NCI-H69 (cell line): Measurements from ENCODE around the gene RCSD1.
A peak's percentile ranks its signal among the peaks of the same experiment; 100 is the strongest.

Experiments
- DNase-seq: peaks from one replicate; lab custom pipeline; 2025; lab: John Stamatoyannopoulos, UW

Gene RCSD1

GRCh38 chr1:167693425-167694045 lies 63.5 kb downstream of the RCSD1 start:
- DNase-seq: no peak

GRCh38 chr1:167694691-167695090 lies 64.7 kb downstream of the RCSD1 start:
- DNase-seq: no peak

DNA sequence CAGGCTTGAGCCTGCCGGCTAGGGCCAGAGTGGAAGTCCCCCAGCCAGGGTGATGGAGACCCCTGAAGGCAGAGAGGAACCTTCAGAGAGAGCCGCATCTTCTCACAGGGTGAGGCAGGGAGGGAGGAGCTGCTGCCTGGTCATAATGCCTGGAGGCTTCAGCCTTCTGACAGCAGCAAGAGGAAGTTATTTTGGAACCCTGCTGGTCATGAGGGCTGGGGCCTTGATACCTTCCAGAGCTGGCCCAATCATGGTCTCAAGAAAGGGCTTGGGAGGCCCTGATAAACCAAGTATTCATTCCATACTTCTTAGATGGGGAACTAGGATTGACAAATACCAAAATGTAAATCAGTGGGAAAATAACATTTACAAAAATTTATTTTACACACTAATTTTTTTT lies 65.1 kb downstream of the RCSD1 start:
- peak; percentile 17 for DNase-seq

DNA sequence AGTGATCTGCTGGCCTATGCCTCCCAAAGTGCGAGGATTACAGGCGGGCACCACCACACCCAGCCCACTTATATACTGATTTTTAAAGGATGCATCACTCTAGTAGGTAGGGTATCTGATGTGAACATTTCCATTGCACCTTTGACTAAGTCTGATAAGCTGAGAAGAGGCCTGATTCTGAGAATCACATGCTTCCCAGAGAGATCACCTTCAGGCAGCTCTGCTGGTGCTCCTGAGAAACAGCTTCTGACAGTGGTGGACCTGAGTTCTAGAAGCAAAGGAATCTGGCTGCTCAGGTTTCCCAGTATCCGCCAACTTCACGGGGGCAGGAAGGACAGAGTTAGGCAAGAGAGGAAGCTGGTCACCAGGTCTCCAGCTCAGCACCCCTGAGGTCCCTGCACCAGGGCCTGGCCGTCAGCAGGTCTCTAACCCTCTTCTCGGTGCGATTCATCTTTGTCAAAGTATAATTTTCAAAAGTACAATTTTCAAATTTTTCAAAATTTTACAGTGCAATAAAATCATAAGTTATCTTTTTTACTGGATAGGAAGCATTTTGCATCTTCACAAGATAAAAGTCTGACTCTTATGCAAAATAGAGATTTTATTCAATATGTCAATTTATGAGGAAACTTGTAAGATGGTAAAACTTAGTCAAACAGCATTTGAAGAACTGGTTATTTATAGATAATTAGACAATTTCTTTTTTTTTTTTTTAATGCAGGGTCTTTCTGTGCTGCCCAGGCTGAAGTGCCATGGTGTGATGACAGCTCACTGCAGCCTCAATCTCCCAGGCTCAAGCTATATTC lies 65.9 kb downstream of the RCSD1 start:
- no peak for DNase-seq

- DNase-seq: peak; percentile 24
These were observed 67.7 kb downstream of the RCSD1 start for GRCh38 chr1:167697667-167698141.

DNA sequence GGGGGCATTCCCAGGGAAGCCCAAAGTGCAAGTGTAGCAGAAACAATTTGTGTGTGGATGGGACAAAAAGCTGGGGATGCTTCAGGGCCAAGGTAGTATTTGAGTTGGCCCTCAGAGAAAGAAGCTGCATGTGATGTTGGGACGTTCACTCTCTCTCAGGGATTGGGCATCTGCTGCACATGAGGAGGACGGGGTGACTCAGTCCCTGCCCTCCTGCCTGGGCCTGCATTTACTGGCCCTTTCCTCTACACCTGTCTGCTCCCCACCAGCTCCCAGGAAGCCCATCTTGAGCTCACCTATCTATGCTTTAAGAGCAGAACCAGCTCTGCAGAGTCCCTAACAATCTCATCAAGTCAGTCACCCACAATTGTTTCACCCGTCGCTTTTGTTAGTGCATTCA lies 68.3 kb downstream of the RCSD1 start:
- DNase-seq: no peak

DNA sequence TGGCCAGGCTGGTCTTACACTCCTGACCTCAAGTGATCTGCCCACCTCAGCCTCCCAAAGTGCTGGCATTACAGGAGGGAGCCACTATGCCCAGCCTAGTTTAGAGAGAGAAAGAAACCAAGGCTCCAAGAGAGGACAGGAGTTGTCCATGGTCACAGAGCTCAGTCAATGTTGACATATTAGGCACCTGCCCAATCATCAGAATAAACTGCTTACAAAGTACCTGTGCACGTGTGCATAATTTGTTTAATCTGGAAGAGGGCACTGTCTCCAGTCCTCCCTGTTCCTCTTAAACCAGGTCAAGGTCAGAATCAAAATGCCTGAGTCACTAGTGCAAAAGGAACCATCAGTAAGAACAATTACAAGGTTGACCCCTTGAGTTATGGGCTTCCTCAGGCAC lies 71.5 kb downstream of the RCSD1 start:
- no peak for DNase-seq

GRCh38 chr1:167703557-167703956 lies 73.5 kb downstream of the RCSD1 start:
- DNase-seq: no peak

DNA sequence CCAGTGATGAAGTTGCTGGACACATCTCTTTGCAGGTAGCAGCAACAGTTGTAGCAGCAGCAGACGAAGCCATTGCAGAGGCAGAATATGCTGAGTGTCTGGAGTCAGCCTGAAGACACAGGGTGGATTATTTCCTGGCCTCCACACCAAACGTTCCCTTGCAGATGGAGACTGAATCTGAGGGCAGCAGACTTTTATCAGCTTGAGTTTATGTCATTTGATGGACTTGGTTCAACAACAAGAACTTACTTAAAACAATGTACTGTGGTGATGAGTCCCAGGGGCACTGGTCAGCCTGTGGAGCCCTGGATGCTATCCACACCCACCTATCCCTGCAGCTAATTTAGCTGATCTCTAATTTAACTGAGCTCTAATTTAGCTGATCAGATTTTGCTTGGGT lies 74.7 kb downstream of the RCSD1 start:
- DNase-seq: no peak

- DNase-seq: peak; percentile 37
These were observed 75.2 kb downstream of the RCSD1 start for GRCh38 chr1:167705250-167705649.

- no peak for DNase-seq
These were observed 76.3 kb downstream of the RCSD1 start for GRCh38 chr1:167706363-167706762.

GRCh38 chr1:167706931-167707877 lies 77.2 kb downstream of the RCSD1 start:
- DNase-seq: no peak

GRCh38 chr1:167707942-167708341 lies 77.9 kb downstream of the RCSD1 start:
- no peak for DNase-seq

DNA sequence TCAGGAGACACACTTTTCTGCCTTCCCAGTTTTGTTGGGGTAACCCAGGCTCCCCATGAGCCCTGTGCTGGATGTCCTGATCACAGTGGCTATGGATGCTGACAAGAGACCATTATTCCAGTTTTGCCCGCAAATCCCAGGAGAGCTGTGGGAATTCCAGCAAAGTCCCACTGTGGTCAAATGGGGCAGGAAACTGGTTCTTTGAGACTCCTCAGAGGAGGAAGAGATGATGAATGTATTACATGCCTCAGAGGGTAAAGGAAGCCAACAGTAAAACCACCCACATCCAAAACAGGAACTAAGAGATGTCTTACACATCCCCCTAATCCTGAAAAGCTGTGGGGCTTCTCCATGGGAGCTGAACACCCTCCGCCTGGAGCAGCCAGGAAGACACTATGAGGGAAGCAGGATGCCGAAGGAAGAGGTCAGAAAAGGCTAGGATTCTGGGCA lies 78.9 kb downstream of the RCSD1 start:
- DNase-seq: no peak

DNA sequence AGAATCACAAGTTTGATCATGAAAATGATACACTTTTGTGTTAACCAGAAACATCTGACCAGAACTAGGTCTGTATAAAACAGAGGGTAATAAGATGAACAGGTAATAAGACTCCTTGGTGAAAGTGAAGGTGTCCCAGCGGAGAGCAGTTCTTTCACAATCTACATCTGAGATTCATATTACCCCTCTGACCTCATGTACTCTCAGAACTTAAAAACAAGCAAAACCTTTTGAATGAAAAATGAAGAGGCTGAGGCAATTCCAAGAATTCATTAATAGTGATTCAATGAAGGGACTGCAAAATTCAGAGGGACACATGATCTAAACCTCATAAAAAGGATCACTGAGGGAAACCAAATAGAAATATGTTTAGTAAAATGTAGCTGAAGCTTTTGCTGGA lies 80.8 kb downstream of the RCSD1 start:
- DNase-seq: no peak

- DNase-seq: no peak
These were observed 81.8 kb downstream of the RCSD1 start for GRCh38 chr1:167711797-167712196.

GRCh38 chr1:167713330-167714081 lies 83.5 kb downstream of the RCSD1 start:
- peak; percentile 57 for DNase-seq

DNA sequence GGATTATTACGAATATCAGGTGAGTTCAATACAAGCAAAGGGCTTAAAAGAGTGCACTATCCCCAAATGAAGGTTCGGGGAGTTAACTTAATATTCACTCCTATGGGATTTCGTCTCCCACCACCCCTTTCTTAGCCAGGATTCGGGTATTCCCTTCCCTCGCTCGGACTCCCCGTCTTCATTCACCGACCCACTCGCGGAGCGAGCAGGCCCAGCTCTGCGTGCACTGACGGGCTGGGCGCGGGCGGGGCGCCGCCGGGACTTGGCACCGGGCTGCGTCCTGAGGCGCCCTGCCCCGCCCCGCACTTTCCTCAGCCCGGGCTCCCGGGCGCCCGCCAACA lies 84.0 kb downstream of the RCSD1 start:
- no peak for DNase-seq

DNA sequence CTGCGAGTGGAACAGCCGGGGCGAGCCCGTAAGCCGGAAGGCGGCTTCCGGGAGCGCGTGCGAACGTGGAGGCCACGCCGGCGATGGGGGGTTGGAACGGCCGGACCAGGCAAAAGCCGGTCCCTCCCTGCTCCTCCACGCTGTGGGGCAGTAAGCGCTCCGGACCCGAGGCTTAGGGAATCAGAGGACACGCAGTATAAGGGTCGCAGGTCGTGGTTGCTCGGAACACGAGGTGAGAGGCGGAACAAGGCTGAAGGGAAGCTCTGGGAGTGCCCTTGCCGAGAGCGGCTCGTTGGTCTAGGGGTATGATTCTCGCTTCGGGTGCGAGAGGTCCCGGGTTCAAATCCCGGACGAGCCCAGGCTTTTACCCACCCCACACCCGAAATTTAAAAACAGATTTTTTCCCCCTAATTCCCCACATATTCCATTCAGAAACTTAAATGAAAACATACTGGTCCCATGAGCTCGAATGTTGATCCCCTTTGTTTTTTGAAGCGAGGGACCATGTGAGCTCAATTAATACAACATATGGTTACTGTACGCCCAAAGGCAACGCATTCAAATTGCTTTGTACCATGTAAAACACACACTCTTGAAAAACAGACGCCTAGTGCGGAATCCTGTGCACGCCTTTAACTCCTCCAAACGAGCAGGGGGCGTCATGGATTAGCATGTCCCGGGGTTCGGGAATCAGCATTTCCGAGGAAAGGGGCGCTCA lies 84.6 kb downstream of the RCSD1 start:
- peak; percentile 92 for DNase-seq

DNA sequence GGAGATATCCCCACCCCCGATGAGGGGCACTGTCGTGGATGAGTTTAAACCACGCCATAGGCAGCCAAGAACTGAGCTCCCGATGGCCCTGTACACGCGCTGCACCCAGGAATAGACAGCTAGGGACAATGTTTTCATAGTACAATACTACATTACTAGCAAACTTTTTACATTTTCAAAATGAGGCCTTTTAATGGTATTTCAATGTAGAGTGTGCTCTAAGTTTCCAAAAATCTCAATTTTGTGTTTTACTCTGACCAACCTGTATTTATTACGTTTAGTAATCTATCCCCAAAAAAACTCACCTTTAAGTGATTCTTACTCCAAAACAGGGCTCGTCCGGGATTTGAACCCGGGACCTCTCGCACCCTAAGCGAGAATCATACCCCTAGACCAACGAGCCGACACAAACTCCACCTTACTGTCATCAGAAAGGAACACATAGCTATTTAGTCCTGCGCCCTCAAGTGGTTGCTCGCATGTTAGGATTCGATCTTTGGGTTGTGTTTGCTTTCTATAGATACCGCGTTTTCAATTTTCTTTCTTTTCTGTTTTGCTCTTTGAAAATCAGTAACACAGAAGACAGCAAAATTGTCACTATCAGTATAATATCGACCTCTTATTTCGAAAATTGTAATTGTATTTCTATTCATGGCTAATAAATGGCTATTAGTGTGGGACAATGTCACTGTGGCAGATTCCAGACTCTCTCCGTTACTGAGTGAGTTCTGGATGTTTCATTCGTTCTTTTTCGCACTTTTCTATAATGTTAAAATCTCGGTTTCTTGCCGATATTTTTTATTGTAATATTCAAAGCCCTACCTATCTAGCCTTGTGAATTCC lies 85.3 kb downstream of the RCSD1 start:
- peak; percentile 88 for DNase-seq
